Measurements from ENCODE around the gene NFS1.
"Not testable (repeated sequence)": the region's sequence is repeated elsewhere in the genome, so short reads cannot be mapped to it uniquely, and the experiment has no call there.

Gene NFS1

GRCh38 chr20:35699127-35699956, at the start of gene NFS1, which contains the start of gene ROMO1:
TSS of gene NFS1 (minus strand) at chr20:35699352. CDS start at chr20:35699288, 64 bp downstream.
TSS of gene ROMO1 (plus strand) at chr20:35699405. CDS start at chr20:35699633, 228 bp downstream.
- peak; percentile 78 for DNase-seq

GRCh38 chr20:35744492-35744841, 45.3 kb upstream of the NFS1 start:
- not testable (repeated sequence) for DNase-seq

DNA sequence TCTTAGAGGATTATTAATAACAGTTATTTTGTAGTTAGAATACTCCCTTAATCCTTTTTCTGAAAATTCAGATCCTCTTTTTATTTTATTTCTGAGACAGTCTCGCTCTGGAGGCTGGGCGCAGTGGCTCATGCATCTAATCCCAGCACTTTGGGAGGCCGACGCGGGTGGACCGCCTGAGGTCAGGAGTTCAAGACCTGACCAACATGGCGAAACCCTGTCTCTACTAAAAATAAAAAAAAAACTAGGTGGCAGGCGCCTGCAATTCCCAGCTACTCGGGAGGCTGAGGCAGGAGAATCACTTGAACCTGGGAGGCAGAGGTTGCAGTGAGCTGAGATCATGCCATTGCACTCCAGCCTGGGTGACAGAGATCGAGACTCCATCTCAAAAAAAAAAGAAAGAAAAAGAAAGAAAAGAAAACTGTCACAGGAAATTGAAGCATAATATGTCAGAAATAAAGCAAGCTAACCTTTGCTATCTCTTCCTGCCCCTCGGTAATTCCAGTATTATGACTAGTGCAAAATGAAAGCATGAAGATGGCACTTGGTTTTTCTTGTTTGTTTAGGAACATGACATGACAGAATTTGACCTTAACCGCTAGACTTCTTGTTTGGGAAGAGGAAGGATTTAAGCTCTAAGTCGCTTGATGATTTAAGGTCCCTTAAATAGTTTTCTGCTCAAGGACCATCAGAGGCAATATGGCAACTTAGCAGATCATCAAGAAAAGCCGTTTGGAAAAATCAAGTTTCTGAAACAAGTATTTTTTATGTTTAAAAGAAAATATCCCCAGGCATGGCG, 44.7 kb upstream of the NFS1 start:
- DNase-seq: no peak

- no peak for DNase-seq
Measured at GRCh38 chr20:35742741-35743523, 43.8 kb upstream of the NFS1 start.

GRCh38 chr20:35741892-35742740, 43.0 kb upstream of the NFS1 start, which contains the start of gene RBM39:
TSS of gene RBM39 (minus strand) at chr20:35742260. CDS start at chr20:35740874, 1,386 bp downstream.
- DNase-seq: peak; percentile 100

GRCh38 chr20:35739294-35740163, 40.4 kb upstream of the NFS1 start:
- peak; percentile 44 for DNase-seq

DNA sequence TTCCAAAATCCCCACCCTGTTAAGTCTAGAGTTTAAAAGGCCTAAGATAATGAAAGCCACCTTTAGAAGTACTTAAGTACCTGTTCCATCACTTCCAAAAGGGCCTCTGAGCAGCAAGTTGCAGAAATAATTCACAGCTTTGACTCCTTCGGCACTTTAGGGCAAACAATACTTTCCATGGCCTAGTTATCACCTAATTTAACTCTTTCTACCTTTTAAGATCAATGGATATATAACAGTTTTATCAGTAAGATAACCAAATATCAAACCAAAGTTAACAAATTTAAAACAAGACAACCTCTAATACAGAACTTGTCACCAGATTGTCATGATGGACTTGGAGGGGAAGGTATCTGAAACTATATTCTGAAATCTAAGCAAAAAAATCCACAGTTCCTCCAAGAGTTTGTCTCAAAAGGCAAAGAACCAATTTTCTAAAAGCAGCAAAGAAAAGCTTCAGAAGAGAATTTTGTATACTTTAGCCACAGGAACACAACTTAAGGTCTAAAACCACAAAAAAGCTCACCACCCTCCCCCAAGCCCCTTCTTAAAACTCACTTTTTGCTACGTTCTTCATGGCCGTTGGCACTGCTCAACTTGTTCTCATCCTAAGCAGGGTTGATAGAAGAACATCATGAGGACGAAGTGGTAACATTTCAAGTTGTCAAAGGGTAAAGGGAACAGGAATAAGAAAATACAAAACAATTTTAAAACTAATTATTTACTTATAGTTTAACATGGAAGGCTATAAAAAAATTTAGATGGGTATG, 39.4 kb upstream of the NFS1 start:
- no peak for DNase-seq

GRCh38 chr20:35737865-35738333, 38.7 kb upstream of the NFS1 start:
- DNase-seq: no peak

DNA sequence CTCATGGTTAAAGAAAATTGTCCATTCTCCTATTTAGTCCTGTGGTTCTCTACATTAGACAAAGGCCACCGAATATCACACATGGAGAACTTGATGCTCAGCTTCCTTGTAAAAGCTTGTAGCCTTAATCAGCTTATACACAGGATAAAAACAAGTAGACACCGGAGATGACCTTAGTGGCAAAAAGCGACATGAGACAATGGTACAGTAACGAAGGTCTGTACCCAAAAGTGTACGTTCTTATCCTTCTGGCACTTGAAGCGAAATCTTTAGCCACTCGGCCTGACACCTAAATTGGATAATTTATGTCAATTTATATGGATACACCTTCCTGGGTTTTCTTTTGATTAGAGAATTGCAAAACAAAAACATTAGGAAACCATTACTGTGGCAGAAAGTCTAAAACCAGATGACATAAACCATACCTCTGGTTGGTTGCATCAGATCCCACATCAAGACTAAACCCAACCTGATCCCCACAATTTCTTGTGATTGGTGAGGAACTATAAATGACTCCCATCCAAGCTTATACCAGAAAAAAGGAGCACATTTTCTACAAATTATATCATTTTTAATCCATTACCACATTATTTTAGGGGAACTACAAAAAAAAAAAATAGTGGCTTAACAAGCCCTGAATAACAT, 36.8 kb upstream of the NFS1 start:
- no peak for DNase-seq

DNA sequence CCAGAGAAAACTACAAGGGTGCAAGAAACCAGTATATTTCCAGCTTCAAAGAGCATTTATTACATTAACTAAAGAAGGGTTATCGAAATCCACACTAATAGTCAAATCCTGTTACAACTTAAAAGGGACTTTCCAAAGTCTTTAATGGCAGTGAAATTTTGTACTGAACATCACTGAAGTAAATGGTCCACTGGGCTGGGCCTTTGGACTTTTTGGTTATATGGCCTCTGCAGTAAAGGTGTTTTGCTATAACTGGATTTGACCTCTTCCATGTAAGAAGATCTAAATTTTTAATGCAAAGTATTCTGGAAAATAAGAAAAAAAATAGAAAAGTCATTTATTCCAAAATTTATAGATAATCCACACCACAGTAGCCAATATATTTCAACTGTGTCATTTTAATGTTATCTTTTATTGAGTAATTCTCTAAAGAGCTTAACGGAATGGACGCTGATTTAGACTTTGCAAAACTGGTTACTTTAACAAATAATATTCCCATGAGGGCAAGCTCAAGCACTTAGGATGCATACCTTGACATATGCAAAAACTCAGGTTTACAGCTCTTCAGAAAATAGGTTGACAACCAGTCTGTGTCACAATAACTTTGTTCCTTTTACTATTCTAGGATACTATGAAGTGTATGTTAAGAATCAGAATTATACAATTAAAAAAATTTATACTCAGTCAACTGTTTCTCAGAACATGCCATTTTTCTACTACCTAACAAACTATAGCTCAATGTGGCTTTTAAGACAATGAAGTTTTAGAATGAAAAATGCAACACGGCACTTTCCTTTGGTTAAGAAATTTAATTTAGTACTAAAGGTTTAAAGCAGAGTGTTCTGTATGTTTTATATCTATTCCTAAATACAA, 35.9 kb upstream of the NFS1 start:
- DNase-seq: no peak

DNA sequence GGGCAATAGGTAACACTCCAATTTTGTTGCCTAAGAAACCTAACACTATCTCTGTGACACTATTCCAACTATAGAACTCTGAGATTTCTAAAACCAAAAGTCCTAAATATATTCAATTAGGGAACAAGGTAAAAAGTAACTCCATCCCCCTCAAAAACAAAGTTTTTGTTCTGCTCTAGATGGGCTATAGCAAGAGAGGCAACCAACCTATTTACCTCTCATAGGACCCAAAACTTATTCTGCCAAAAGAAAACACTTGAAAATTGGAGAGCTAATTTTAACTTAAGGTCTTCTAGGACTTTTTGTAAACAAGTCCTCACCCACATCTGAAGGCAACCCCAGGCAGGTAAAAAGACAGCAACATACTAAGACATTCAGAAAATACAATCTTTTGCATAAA, 35.2 kb upstream of the NFS1 start:
- DNase-seq: no peak

- DNase-seq: no peak
Measured at GRCh38 chr20:35732644-35732982, 33.5 kb upstream of the NFS1 start.

DNA sequence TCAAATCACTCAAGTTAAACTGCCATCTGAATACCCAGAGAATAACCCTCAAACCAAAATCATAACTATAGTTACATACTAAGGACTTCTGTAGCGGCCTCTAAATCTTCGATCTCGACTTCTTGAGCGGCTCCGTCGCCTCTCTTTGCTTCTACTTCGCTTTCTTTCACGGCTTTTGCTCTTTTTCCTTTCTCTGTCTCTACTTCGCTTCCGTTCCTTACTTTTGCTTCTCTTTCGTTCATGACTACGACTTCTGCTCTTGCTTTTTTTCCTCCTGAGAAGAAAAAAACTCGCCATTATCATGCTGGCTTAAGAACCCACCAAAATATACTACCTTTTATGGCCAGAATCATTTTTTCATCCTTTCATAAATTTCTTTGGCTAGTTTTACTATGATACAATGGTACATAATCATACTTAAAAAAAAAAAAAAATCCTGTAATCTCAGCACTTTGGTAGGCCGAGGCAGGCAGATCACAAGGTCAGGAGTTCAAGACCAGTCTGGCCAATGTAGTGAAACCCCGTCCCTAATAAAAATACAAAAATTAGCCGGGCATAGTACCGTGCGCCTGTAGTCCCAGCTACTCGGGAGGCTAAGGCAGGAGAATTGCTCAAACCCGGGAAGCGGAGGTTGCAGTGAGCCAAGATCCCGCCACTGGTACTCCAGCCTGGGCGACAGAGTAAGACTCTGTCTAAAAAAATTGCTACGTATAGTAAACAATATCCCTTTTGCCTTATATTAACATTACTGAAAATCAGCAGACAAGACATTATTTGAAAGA, 32.9 kb upstream of the NFS1 start:
- no peak for DNase-seq

GRCh38 chr20:35731469-35731788, 32.3 kb upstream of the NFS1 start:
- no peak for DNase-seq

DNA sequence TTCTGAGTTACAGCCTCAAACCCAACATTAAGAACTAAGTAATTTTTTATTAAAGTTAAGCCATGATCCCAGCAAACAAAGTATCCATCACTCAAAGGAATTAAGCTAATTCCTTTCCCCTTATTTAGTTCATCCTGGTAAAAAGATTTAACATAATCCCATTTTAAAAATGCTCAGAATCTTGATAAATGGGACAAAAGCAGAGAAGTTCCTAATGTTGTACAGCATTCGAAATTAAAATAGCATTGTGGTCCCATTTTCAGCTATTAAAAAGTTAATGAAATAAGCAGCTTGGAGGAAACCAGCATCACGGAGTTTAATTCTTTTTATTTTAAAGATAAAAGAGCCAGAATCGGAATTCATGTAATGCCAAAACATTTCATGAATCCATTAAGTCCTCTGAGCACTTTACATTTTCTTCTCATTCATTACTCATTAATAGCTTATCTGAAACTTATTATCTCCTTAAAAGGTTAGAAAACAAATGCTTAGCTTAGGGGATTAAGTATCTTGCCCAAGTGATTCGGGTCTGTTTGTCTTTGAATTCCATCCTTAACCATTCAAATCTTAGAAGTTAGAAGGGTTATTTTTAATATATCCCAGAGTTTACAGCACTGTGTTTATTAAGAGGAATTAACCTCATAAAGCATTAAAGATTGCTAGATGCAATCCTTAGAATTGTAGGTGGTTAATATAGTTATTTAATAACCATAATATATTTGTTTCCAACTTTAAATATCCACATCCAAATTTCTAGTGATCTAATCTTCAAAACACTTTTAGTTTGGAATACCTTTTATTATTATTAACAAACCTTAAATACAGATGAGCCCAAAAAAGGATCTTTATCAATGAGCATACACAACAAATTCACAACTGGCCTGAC, 31.7 kb upstream of the NFS1 start:
- no peak for DNase-seq

DNA sequence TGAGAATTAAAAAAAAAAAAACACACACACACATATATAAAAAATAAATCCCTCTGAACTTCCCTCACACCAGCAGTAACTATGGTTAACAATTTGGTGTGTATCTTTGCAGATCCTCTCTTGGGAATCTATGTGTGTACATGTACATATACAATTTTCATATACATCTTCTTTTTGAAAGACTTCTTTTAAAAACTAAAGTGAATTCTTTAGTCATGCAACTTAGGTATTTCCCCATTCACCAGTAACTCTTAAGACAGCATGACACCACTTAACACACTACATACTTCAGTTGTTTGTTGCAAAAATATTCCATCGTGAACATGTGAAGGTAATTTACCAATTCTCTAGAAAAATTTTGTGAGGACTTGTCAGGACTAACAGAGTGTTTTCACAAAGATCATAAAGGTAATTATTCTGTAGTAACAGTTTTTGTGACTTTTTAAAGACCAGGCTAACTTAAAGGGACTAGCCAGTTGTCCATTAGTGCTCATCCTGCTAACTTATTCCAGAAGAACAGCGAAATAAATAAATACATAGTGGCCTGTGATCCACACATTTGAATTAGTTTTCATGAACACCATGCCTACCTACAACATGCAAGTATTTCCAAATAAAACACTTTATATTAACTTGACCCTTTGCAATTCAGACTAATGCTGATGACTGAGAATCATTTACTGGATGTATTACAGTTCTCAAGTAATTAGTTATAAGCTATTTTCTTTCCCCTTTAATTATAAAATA, 30.9 kb upstream of the NFS1 start:
- no peak for DNase-seq

Measured in fibroblast of upper back skin (primary cell).